CD4-positive, alpha-beta T cell (primary cell): ENCODE data around the gene GRID1. TPM values are rescaled to one million over a fixed set of nuclear protein-coding genes. Genes with fewer than 3 reads are reported as not detected.

Experiments used
- ATAC-seq: fragments of 200-7000 bp; cut with Tn5 transposase; one replicate; pipeline ENCODE4 v1.10.0; 2022; ENCODE audit warnings: mild to moderate bottlenecking; ENCODE audit not compliant: poor library complexity
- CTCF ChIA-PET: fragments of 350-600 bp; sonication (Branson Sonifier 250); formaldehyde crosslinking; loops from one replicate; lab custom pipeline; 2021; ENCODE audit warnings: antibody characterized with exemption, inconsistent platforms; lab: Charles Lee
- POLR2A ChIA-PET: fragments of 350-600 bp; sonication (Branson Sonifier 250); formaldehyde crosslinking; loops from one replicate; lab custom pipeline; 2021; ENCODE audit warnings: antibody characterized with exemption, inconsistent platforms; lab: Charles Lee
- DNase-seq, 14 experiments: peaks; one replicate each; pipeline ENCODE4 v3.0.0-alpha.2; 2013 to 2020; ENCODE audit warnings: mixed read lengths in 2 of 14
- H3K27ac ChIP-seq, 2 donors: one replicate each; pipeline versions ENCODE4 v1.5.1 to v1.7.0; 2013; ENCODE audit warnings: low read length in 2 of 2, low read depth in 1 of 2, mild to moderate bottlenecking in 1 of 2
- H3K27me3 ChIP-seq, 2 experiments: 1 replicate in 1 of 2; 2 replicates in 1 of 2; pipeline versions ENCODE4 v1.6.1 to v1.7.0; 2013; ENCODE audit warnings: low read length in 2 of 2, control low read depth in 1 of 2, mild to moderate bottlenecking in 1 of 2, moderate library complexity in 1 of 2; ENCODE audit not compliant: insufficient read depth in 2 of 2, control insufficient read depth in 1 of 2
- H3K36me3 ChIP-seq: one replicate; pipeline ENCODE4 v1.6.1; 2013; ENCODE audit warnings: low read length, control low read depth; ENCODE audit not compliant: insufficient read depth
- H3K4me1 ChIP-seq: one replicate; pipeline ENCODE4 v1.6.1; 2013; ENCODE audit warnings: low read length, control low read depth; ENCODE audit not compliant: insufficient read depth
- H3K4me3 ChIP-seq: one replicate; pipeline ENCODE4 v1.5.1; 2013; ENCODE audit warnings: mild to moderate bottlenecking, low read length, moderate library complexity
- H3K9me3 ChIP-seq, 2 experiments: 1 replicate in 1 of 2; 2 replicates in 1 of 2; pipeline versions ENCODE4 v1.6.1 to v1.7.0; 2013; ENCODE audit warnings: low read length in 2 of 2, mild to moderate bottlenecking in 2 of 2, control low read depth in 1 of 2, moderate library complexity in 1 of 2; ENCODE audit not compliant: control insufficient read depth in 1 of 2, insufficient read depth in 1 of 2
- H3K27ac Mint-ChIP-seq: one replicate; pipeline ENCODE4 v1.8.0; 2020; ENCODE audit warnings: mixed read lengths
- H3K27me3 Mint-ChIP-seq: one replicate; pipeline ENCODE4 v1.8.0; 2021; ENCODE audit warnings: mixed read lengths
- H3K36me3 Mint-ChIP-seq: one replicate; pipeline ENCODE4 v1.8.0; 2021; ENCODE audit warnings: low read depth, mixed read lengths
- H3K4me1 Mint-ChIP-seq: one replicate; pipeline ENCODE4 v1.8.0; 2021; ENCODE audit warnings: low read depth, mixed read lengths
- H3K4me3 Mint-ChIP-seq: one replicate; pipeline ENCODE4 v1.8.0; 2020; ENCODE audit warnings: mild to moderate bottlenecking, mixed read lengths
- H3K9me3 Mint-ChIP-seq: one replicate; pipeline ENCODE4 v1.8.0; 2020; ENCODE audit warnings: mixed read lengths
- CTCF ChIP-seq: fragments of 200-600 bp; IDR thresholded peaks from one replicate; pipeline ENCODE4 v1.8.0; 2022; ENCODE audit warnings: antibody characterized with exemption, mild to moderate bottlenecking
- intact Hi-C, 2 experiments: fragments of 100-400 bp; cut with DNase I in 1 of 2; cut with micrococcal nuclease in 1 of 2; formaldehyde crosslinking; loops; one replicate each; pipeline versions ENCODE4 v1.15.1 to v1.9.0; 2023 to 2025; cut with DNase I, micrococcal nuclease
- total RNA-seq, 174 experiments: library from RNA in 2 of 174; stranded (reverse) in 2 of 174; gene quantifications; one replicate each; pipeline ENCODE4 v1.2.3 and lab custom pipeline; 2021 to 2026

The GRID1 gene
- total RNA-seq, 2 experiments from 2014 or later: not detected

GRCh38 chr10:86337121-86337601, 29.4 kb downstream of the GRID1 start:
- no peaks in the 10 kb centered on the region for H3K36me3 ChIP-seq
- Mint-ChIP-seq H3K36me3 (no peaks in the 10 kb centered on the region), H3K9me3 (no peaks in the 10 kb centered on the region), H3K4me3 (no peak overlapping the region), H3K4me1 (no peaks in the 10 kb centered on the region), H3K27ac (no peak overlapping the region), H3K27me3 (peaks cover 12% of the 10 kb centered on the region)
- intact Hi-C loops: no loop called here
- peaks cover 0 to 3% of the 10 kb centered on the region in 2 experiments for H3K9me3 ChIP-seq
- POLR2A ChIA-PET: no interaction called here
- ATAC-seq (no peak), DNase-seq (no peak)
- CTCF ChIA-PET: no interaction called here
- no peak overlapping the region for H3K4me3 ChIP-seq
- H3K4me1 ChIP-seq: no peaks in the 10 kb centered on the region
- no peaks in the 10 kb centered on the region for H3K27me3 ChIP-seq
- H3K27ac ChIP-seq: no peak overlapping the region
- TF ChIP-seq CTCF: no peak

GRCh38 chr10:86336341-86336740, 30.3 kb downstream of the GRID1 start:
- H3K27ac ChIP-seq: no peak overlapping the region
- Mint-ChIP-seq H3K4me1 (no peaks in the 10 kb centered on the region), H3K4me3 (no peak overlapping the region), H3K9me3 (no peaks in the 10 kb centered on the region), H3K27me3 (peaks cover 12% of the 10 kb centered on the region), H3K36me3 (no peaks in the 10 kb centered on the region), H3K27ac (no peak overlapping the region)
- H3K27me3 ChIP-seq: no peaks in the 10 kb centered on the region
- POLR2A ChIA-PET: no interaction called here
- no peak for TF ChIP-seq CTCF
- CTCF ChIA-PET: no interaction called here
- DNase-seq (no peak), ATAC-seq (no peak)
- H3K36me3 ChIP-seq: no peaks in the 10 kb centered on the region
- H3K4me1 ChIP-seq: no peaks in the 10 kb centered on the region
- intact Hi-C loops: no loop called here
- H3K4me3 ChIP-seq: no peak overlapping the region
- peaks cover 0 to 8% of the 10 kb centered on the region in 2 experiments for H3K9me3 ChIP-seq

GRCh38 chr10:86335831-86336230, 30.8 kb downstream of the GRID1 start:
- H3K27me3 ChIP-seq: no peaks in the 10 kb centered on the region
- H3K9me3 ChIP-seq: peaks cover 0 to 8% of the 10 kb centered on the region in 2 experiments
- H3K9me3 Mint-ChIP-seq: no peaks in the 10 kb centered on the region
- H3K27ac Mint-ChIP-seq: no peak overlapping the region
- H3K4me3 Mint-ChIP-seq: no peak overlapping the region
- no peak for TF ChIP-seq CTCF
- ATAC-seq (no peak), DNase-seq (no peak)
- no peak overlapping the region for H3K4me3 ChIP-seq
- intact Hi-C loops: no loop called here
- peaks cover 12% of the 10 kb centered on the region for H3K27me3 Mint-ChIP-seq
- H3K4me1 Mint-ChIP-seq: no peaks in the 10 kb centered on the region
- H3K4me1 ChIP-seq: no peaks in the 10 kb centered on the region
- no peaks in the 10 kb centered on the region for H3K36me3 Mint-ChIP-seq
- ChIA-PET CTCF (no interaction called here), POLR2A (no interaction called here)
- H3K36me3 ChIP-seq: no peaks in the 10 kb centered on the region
- no peak overlapping the region for H3K27ac ChIP-seq
